ENCODE results near the gene RMI1. TPM values are rescaled to one million over a fixed set of nuclear protein-coding genes. Genes with fewer than 3 reads are reported as not detected.
"Not testable (repeated sequence)": the region's sequence is repeated elsewhere in the genome, so short reads cannot be mapped to it uniquely, and the experiment has no call there.

Gene RMI1
- total and polyA plus RNA-seq, 2 of the 8 experiments (the other 6 are each of a cell fraction or from before 2014, with no cell fraction given): 3.0 to 34.1 TPM

- H2AFZ ChIP-seq (ENCODE audit: low read length); H3K4me1 ChIP-seq (replicated peaks in 1 of 4; ENCODE audit: control insufficient read depth in 3 of 4, insufficient read depth in 4 of 4, low read length in 3 of 4); H3K9ac ChIP-seq (replicated peaks in 1 of 4; ENCODE audit: extremely low read depth in 1 of 4, low read depth in 3 of 4, low read length in 3 of 4); DNase-seq (ENCODE audit: low read depth in 1 of 2, low spot score in 2 of 2); H4K91ac ChIP-seq (replicated peaks; ENCODE audit: insufficient read length, low read length); H2BK120ac ChIP-seq (replicated peaks; ENCODE audit: low read depth, low read length); H3K14ac ChIP-seq (ENCODE audit: insufficient read length); FAIRE-seq; H3K79me1 ChIP-seq (ENCODE audit: low read depth, low read length); H3K36me3 ChIP-seq (ENCODE audit: control insufficient read depth in 2 of 4, insufficient read depth in 4 of 4, low read length in 3 of 4); CTCF ChIA-PET (ENCODE audit: partially characterized antibody); H3K56ac ChIP-seq (replicated peaks; ENCODE audit: insufficient read length, low read depth, low read length); H4K8ac ChIP-seq (ENCODE audit: extremely low read depth, insufficient read depth, low read length); H2AK5ac ChIP-seq (ENCODE audit: low read depth, low read length); H3K27me3 ChIP-seq (replicated peaks in 1 of 4; ENCODE audit: control insufficient read depth in 3 of 4, extremely low read depth in 1 of 4, insufficient read depth in 3 of 4, low read length in 3 of 4); H3K4me3 ChIP-seq (ENCODE audit: extremely low read depth in 1 of 4, insufficient read depth in 2 of 4, low read depth in 3 of 4, low read length in 4 of 4); H4K20me1 ChIP-seq (replicated peaks in 1 of 2; ENCODE audit: control insufficient read depth in 1 of 2, insufficient read depth in 2 of 2, low read length in 2 of 2); POLR2A ChIA-PET (ENCODE audit: partially characterized antibody); H3K27ac ChIP-seq (ENCODE audit: low read depth, low read length); H2BK12ac ChIP-seq (ENCODE audit: low read depth, low read length); H3K4ac ChIP-seq (replicated peaks; ENCODE audit: insufficient read length, low read depth, low read length); H3K18ac ChIP-seq (ENCODE audit: extremely low read depth, low read length); H3K4me2 ChIP-seq (ENCODE audit: insufficient read depth in 1 of 2, low read depth in 2 of 2, low read length in 2 of 2); H3K79me2 ChIP-seq (ENCODE audit: control insufficient read depth in 1 of 2, insufficient read depth in 2 of 2, low read length in 2 of 2); H2BK20ac ChIP-seq (ENCODE audit: low read length); H2BK15ac ChIP-seq (ENCODE audit: low read length); H3K23ac ChIP-seq (ENCODE audit: insufficient read length); H3K9me3 ChIP-seq (ENCODE audit: insufficient read depth in 2 of 2, low read depth in 1 of 2, low read length in 1 of 2); H2BK5ac ChIP-seq (ENCODE audit: low read depth, low read length); H4K5ac ChIP-seq (ENCODE audit: insufficient read length, low read depth, low read length); H3K23me2 ChIP-seq (ENCODE audit: low read depth, low read length): not testable (repeated sequence)
- no CpG with 5 or more reads among the region's 39 CpGs for WGBS, 2 experiments (ENCODE audit: extremely low coverage in 1 of 2, insufficient coverage in 1 of 2, insufficient read length in 1 of 2, insufficient replicate concordance in 2 of 2, low coverage in 1 of 2, low lambda C conversion rate in 2 of 2, missing lambda C conversion rate in 1 of 2)
Observed at GRCh38 chr9:83948096-83948495, 32.5 kb upstream of the RMI1 start.
